Muscle of back (tissue), 13 donors: Measurements from ENCODE around the gene CDKAL1. TPM values are rescaled to one million over a fixed set of nuclear protein-coding genes. Genes with fewer than 3 reads are reported as not detected.
"Not testable (repeated sequence)": the region's sequence is repeated elsewhere in the genome, so short reads cannot be mapped to it uniquely, and the experiment has no call there.

Source experiments
- DNase-seq, 3 donors: peaks; one replicate each; pipeline versions ENCODE4 v3.0.0 to v3.0.0-alpha.2; 2013
- long read RNA-seq, 9 donors: transcript quantifications; one replicate each; lab custom pipeline, GENCODE V29; 2026
- polyA plus RNA-seq, 10 donors: library from polyadenylated mRNA; unstranded; fragments of 120-200 nt; gene quantifications; one replicate each; pipeline ENCODE4 v1.2.1, GENCODE V29; 2013; ENCODE audit not compliant: insufficient read length in 10 of 10

The CDKAL1 gene
- 10 to 100 TPM; 10.7 to 17.1 (median 13.9) TPM for polyA plus RNA-seq
- long read RNA-seq, donor 1, partial matches to known transcripts, result 0 of 3 reads
- long read RNA-seq, donor 1, other reads (novel, unspliced or antisense), result 0 of 3 reads
- long read RNA-seq, donor 2, partial matches to known transcripts, result 17 of 18 reads
- long read RNA-seq, donor 2, other reads (novel, unspliced or antisense), result 0 of 18 reads
- long read RNA-seq, donor 3, result 0 reads
- long read RNA-seq, donor 4, partial matches to known transcripts, result 15 of 17 reads
- long read RNA-seq, donor 4, other reads (novel, unspliced or antisense), result 0 of 17 reads
- long read RNA-seq, donor 5, result 0 reads
- long read RNA-seq, donor 6, partial matches to known transcripts, result 0 of 1 reads
- long read RNA-seq, donor 6, other reads (novel, unspliced or antisense), result 0 of 1 reads
- long read RNA-seq, donor 7, partial matches to known transcripts, result 15 of 17 reads
- long read RNA-seq, donor 7, other reads (novel, unspliced or antisense), result 0 of 17 reads
- long read RNA-seq, donor 8, result 0 reads
- long read RNA-seq, donor 9, result 0 reads

GRCh38 chr6:20534295-20535262, at the start of gene CDKAL1:
CDKAL1 (plus strand) TSS chr6:20534457; CDS start chr6:20546351, 11,894 bp downstream.
- DNase-seq, result peak; percentile 93 to 97 (median 94)

- DNase-seq, result no peak
Observed at GRCh38 chr6:20486641-20487040, 47.6 kb upstream of the CDKAL1 start.

GRCh38 chr6:20487669-20488375, 46.4 kb upstream of the CDKAL1 start:
- DNase-seq, result no peak

- no peak for DNase-seq
Observed at GRCh38 chr6:20490591-20490990, 43.7 kb upstream of the CDKAL1 start.

- DNase-seq, result no peak
Observed at GRCh38 chr6:20492099-20492498, 42.2 kb upstream of the CDKAL1 start.

GRCh38 chr6:20497216-20498040, 36.8 kb upstream of the CDKAL1 start:
- DNase-seq, result peak; percentile 7 to 31 (median 19)

- DNase-seq, result no peak
Observed at GRCh38 chr6:20498041-20498385, 36.2 kb upstream of the CDKAL1 start.

- DNase-seq, result no peak
Observed at GRCh38 chr6:20509212-20509611, 25.0 kb upstream of the CDKAL1 start.

GRCh38 chr6:20511852-20512251, 22.4 kb upstream of the CDKAL1 start:
- DNase-seq, result no peak

GRCh38 chr6:20525208-20525607, 9.0 kb upstream of the CDKAL1 start:
- not testable (repeated sequence) for DNase-seq

GRCh38 chr6:20529086-20529448, 5.2 kb upstream of the CDKAL1 start:
- DNase-seq, result peak in 2 of 3 donors; percentile 27 to 56

- DNase-seq, result no peak
Observed at GRCh38 chr6:20532881-20533280, 1.4 kb upstream of the CDKAL1 start.

- no peak for DNase-seq
Observed at GRCh38 chr6:20533746-20534294, 437 bp upstream of the CDKAL1 start.

GRCh38 chr6:20538131-20538662, 3.9 kb downstream of the CDKAL1 start:
- DNase-seq, result no peak

- DNase-seq, result no peak
Observed at GRCh38 chr6:20538907-20539306, 4.7 kb downstream of the CDKAL1 start.

GRCh38 chr6:20539387-20539786, 5.1 kb downstream of the CDKAL1 start:
- no peak for DNase-seq

GRCh38 chr6:20540683-20541082, 6.4 kb downstream of the CDKAL1 start:
- no peak for DNase-seq

GRCh38 chr6:20541382-20541781, 7.1 kb downstream of the CDKAL1 start:
- no peak for DNase-seq

GRCh38 chr6:20542927-20543602, 8.8 kb downstream of the CDKAL1 start:
- DNase-seq, result no peak

GRCh38 chr6:20548264-20548663, 14.0 kb downstream of the CDKAL1 start:
- no peak for DNase-seq
